ENCODE results near the gene TYMP. TPM values are rescaled to one million over a fixed set of nuclear protein-coding genes. Genes with fewer than 3 reads are reported as not detected.
"Not testable (repeated sequence)": the region's sequence is repeated elsewhere in the genome, so short reads cannot be mapped to it uniquely, and the experiment has no call there.

Gene TYMP
- total and polyA plus RNA-seq, 4 donors: 6.3 to 22.1 (median 14.6) TPM

DNA sequence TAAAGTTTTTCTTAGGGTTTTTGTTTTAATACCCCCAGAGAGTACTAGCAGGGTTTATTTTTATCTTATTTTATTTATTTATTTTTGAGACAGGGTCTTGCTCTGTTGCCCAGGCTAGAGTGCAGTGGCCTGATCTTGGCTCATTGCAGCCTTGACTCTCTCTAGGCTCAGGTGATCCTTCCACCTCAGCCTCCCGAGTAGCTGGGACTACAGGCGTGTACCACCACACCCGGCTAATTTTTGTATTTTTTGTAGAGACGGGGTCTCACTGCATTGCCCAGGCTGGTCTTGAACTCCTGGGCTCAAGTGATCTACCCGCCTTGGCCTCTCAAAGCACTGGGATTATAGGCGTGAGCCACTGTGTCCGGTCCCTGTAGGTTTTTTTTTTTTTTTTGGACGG, 9.6 kb downstream of the TYMP start:
- not testable (repeated sequence) for H3K4me3 ChIP-seq (ENCODE audit: low read depth, low read length); DNase-seq (ENCODE audit: low read depth in 4 of 6, low spot score in 6 of 6); H3K9me3 ChIP-seq (ENCODE audit: control insufficient read depth, insufficient read depth, low read length); H3K27ac ChIP-seq (ENCODE audit: low read depth, low read length); H3K27me3 ChIP-seq (ENCODE audit: control insufficient read depth, insufficient read depth, low read length)
- 100% methylated on average over 7 of the region's 8 CpGs for WGBS (ENCODE audit: insufficient coverage)
- H3K36me3 ChIP-seq (ENCODE audit: control insufficient read depth, insufficient read depth, low read length): peaks cover 94% of the 10 kb centered on the region
- H3K4me1 ChIP-seq (ENCODE audit: control insufficient read depth, insufficient read depth, low read length): peaks cover 17% of the 10 kb centered on the region

DNA sequence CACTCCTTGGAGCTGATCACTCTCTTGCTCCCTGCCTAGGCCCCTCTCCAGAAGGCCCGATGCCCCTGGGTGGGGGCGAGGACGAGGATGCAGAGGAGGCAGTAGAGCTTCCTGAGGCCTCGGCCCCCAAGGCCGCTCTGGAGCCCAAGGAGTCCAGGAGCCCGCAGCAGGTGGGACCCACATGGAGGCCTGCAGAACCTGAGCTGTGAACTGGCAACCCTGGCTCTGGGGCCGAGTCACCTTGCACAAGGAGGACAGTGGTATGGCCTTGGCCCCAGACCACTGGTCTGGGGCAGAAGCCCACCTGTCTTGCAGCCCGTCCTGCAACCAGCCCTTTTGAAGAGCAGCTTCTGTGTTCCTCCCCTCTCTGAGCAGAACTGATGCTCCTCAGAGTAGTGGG, 10.7 kb downstream of the TYMP start:
- H3K4me3 ChIP-seq (ENCODE audit: low read depth, low read length): no peak overlapping the region
- WGBS (ENCODE audit: insufficient coverage): 93% methylated on average over 8 of the region's 8 CpGs

DNA sequence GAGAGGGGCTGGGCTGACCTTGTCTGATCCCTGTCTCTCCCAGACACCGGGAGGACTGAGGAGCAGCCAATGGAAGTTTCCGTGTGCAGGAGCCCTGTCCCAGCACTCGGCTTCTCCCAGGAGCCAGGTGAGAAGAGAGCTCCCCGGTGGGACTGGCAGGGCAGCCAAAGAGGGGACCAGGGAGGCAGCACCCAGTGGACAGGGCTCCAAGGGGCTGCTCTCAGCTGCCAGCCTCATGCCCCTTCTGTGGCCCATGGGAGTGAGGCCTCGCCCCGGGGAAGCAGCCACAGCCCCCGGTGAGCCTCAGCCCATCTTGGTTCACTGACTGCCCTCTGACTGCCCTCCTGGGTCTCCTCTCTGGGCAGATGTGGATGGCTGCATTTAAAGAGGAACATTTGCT, 11.2 kb downstream of the TYMP start:
- DNase-seq (ENCODE audit: low read depth in 4 of 6, low spot score in 6 of 6): no peak
- Histone ChIP-seq H3K36me3 (ENCODE audit: control insufficient read depth, insufficient read depth, low read length) (peaks cover 88% of the 10 kb centered on the region), H3K27me3 (ENCODE audit: control insufficient read depth, insufficient read depth, low read length) (no peaks in the 10 kb centered on the region), H3K4me3 (ENCODE audit: low read depth, low read length) (no peak overlapping the region), H3K9me3 (ENCODE audit: control insufficient read depth, insufficient read depth, low read length) (no peaks in the 10 kb centered on the region), H3K4me1 (ENCODE audit: control insufficient read depth, insufficient read depth, low read length) (peaks cover 1% of the 10 kb centered on the region), H3K27ac (ENCODE audit: low read depth, low read length) (no peak overlapping the region)
- 95% methylated on average over 7 of the region's 7 CpGs for WGBS (ENCODE audit: insufficient coverage)

More for the DNA sequence above, 10.7 kb downstream of the TYMP start:
- Histone ChIP-seq H3K4me1 (ENCODE audit: control insufficient read depth, insufficient read depth, low read length) (peaks cover 7% of the 10 kb centered on the region), H3K27ac (ENCODE audit: low read depth, low read length) (no peak overlapping the region), H3K9me3 (ENCODE audit: control insufficient read depth, insufficient read depth, low read length) (no peaks in the 10 kb centered on the region), H3K36me3 (ENCODE audit: control insufficient read depth, insufficient read depth, low read length) (peaks cover 93% of the 10 kb centered on the region), H3K27me3 (ENCODE audit: control insufficient read depth, insufficient read depth, low read length) (no peaks in the 10 kb centered on the region)
- DNase-seq (ENCODE audit: low read depth in 4 of 6, low spot score in 6 of 6): no peak

DNA sequence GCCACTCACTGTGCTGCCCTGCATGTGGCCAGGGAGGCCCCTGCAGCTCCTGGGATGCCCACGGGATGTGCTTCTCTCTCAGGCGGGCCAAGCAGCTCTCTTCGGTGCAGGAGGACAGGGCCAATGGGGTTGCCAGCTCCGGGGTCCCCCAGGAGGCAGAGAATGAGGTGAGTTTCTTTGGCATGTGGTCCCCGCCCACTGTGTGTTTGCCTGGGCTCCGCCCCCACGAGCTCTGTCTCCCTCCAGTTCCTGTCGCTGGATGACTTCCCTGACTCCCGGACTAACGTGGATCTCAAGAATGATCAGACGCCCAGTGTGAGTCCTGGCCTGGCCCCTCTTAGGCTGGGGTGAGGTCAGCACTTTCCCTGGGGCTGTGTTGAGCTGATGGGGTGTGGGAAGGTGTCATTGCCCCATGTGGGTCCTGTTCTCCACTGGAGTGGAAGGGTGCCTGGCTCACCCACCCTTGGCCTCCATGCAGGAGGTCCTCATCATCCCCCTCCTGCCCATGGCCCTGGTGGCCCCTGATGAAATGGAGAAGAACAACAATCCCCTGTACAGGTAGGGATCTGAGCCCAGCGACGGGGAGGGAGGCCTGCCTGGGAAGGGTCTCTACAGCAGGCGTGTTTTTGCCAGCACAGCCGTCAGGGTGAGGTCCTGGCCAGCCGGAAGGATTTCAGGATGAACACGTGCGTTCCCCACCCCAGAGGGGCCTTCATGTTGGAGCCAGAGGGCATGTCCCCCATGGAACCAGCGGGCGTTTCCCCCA, 12.1 kb downstream of the TYMP start:
- 88% methylated on average over 20 of the region's 20 CpGs for WGBS (ENCODE audit: insufficient coverage)
- Histone ChIP-seq H3K36me3 (ENCODE audit: control insufficient read depth, insufficient read depth, low read length) (peaks cover 83% of the 10 kb centered on the region), H3K4me1 (ENCODE audit: control insufficient read depth, insufficient read depth, low read length) (no peaks in the 10 kb centered on the region), H3K4me3 (ENCODE audit: low read depth, low read length) (no peak overlapping the region), H3K27ac (ENCODE audit: low read depth, low read length) (no peak overlapping the region), H3K27me3 (ENCODE audit: control insufficient read depth, insufficient read depth, low read length) (no peaks in the 10 kb centered on the region), H3K9me3 (ENCODE audit: control insufficient read depth, insufficient read depth, low read length) (no peaks in the 10 kb centered on the region)
- no peak for DNase-seq (ENCODE audit: low read depth in 4 of 6, low spot score in 6 of 6)

DNA sequence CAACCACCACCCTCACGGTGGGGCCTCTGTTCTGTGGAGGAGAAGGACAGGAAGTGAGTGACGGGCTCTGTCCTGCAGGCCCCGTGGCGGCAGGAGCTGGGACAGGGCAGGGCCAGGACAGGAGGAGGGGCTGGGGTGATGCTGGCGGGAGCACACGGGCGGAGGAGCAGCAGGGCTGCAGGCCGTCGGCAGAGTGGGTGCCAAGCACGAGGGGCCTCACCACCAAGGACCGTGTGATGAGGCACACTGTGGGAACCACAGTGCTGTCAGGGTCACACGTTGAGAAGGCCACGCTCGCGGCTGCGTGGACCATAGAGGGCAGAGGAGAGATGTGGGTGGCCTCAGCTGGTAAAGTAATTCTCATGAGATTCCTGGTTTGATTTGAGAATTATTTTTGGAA, 12.9 kb downstream of the TYMP start:
- no peak overlapping the region for H3K27ac ChIP-seq (ENCODE audit: low read depth, low read length)
- H3K4me3 ChIP-seq (ENCODE audit: low read depth, low read length): no peak overlapping the region
- 90% methylated on average over 16 of the region's 16 CpGs for WGBS (ENCODE audit: insufficient coverage)
- H3K27me3 ChIP-seq (ENCODE audit: control insufficient read depth, insufficient read depth, low read length): no peaks in the 10 kb centered on the region
- no peaks in the 10 kb centered on the region for H3K9me3 ChIP-seq (ENCODE audit: control insufficient read depth, insufficient read depth, low read length)
- no peak for DNase-seq (ENCODE audit: low read depth in 4 of 6, low spot score in 6 of 6)
- H3K36me3 ChIP-seq (ENCODE audit: control insufficient read depth, insufficient read depth, low read length): peaks cover 82% of the 10 kb centered on the region
- no peaks in the 10 kb centered on the region for H3K4me1 ChIP-seq (ENCODE audit: control insufficient read depth, insufficient read depth, low read length)

DNA sequence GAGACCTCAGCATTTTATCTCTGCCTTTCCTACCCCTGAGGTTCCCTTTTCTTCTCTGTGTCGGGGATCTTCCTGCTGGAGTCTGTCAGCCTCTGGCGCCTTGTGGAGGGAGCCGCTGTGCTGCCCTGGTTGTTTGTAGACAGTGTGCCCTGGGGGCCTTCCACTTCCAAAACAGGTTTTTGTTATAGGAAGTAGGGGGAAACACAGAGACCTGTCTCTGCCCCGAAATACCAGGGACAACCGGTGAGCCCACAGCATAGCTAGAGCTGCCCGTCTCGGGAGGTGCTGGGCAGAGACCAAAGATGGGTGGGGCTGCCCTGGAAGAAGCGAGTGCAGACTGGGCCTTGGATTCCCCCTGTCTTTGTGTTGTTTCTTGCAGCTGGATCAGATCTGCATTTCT, 13.7 kb downstream of the TYMP start:
- Histone ChIP-seq H3K4me1 (ENCODE audit: control insufficient read depth, insufficient read depth, low read length) (no peaks in the 10 kb centered on the region), H3K27ac (ENCODE audit: low read depth, low read length) (no peak overlapping the region), H3K4me3 (ENCODE audit: low read depth, low read length) (no peak overlapping the region), H3K27me3 (ENCODE audit: control insufficient read depth, insufficient read depth, low read length) (no peaks in the 10 kb centered on the region), H3K9me3 (ENCODE audit: control insufficient read depth, insufficient read depth, low read length) (no peaks in the 10 kb centered on the region), H3K36me3 (ENCODE audit: control insufficient read depth, insufficient read depth, low read length) (peaks cover 78% of the 10 kb centered on the region)
- DNase-seq (ENCODE audit: low read depth in 4 of 6, low spot score in 6 of 6): no peak
- WGBS (ENCODE audit: insufficient coverage): 87% methylated on average over 5 of the region's 8 CpGs

DNA sequence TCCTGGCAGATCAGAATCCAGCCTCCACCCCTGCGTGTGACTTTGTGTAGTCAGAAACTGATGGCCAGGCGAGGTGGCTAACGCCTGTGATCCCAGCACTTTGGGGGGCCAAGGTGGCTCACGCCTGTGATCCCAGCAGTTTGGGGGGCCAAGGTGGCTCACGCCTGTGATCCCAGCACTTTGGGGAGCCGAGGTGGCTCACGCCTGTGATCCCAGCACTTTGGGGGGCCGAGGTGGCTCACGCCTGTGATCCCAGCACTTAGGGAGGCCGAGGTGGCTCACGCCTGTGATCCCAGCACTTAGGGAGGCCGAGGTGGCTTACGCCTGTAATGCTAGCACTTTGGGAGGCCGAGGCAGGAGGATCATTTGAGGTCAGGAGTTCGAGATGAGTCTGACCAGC, 16.6 kb downstream of the TYMP start:
- H3K4me1 ChIP-seq (ENCODE audit: control insufficient read depth, insufficient read depth, low read length): no peaks in the 10 kb centered on the region
- WGBS (ENCODE audit: insufficient coverage): 98% methylated on average over 15 of the region's 15 CpGs
- no peak overlapping the region for H3K27ac ChIP-seq (ENCODE audit: low read depth, low read length)
- H3K36me3 ChIP-seq (ENCODE audit: control insufficient read depth, insufficient read depth, low read length): peaks cover 55% of the 10 kb centered on the region
- H3K9me3 ChIP-seq (ENCODE audit: control insufficient read depth, insufficient read depth, low read length): no peaks in the 10 kb centered on the region
- H3K4me3 ChIP-seq (ENCODE audit: low read depth, low read length): no peak overlapping the region
- H3K27me3 ChIP-seq (ENCODE audit: control insufficient read depth, insufficient read depth, low read length): no peaks in the 10 kb centered on the region
- no peak for DNase-seq (ENCODE audit: low read depth in 4 of 6, low spot score in 6 of 6)

DNA sequence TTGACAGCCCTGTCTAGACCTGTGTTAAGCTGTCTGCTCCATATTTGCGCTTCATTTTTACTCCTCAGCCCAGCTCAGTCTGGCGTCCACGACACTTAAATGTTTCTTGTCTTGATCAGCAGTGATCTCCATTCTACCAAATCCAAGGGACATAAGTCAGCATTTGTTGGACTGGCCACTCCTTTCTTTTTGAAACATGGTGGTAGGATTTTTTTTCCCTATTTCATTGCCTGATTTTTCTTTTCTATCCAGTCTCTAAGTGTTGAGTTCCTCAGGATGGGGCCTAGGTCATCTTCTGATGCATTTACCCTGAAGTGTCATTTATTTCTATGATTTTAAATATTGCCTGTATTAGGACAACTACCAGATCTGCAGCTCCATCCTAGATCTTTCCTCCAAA, 20.9 kb downstream of the TYMP start:
- WGBS (ENCODE audit: insufficient coverage): 10% methylated on average over 3 of the region's 3 CpGs
- peaks cover 50% of the 10 kb centered on the region for H3K36me3 ChIP-seq (ENCODE audit: control insufficient read depth, insufficient read depth, low read length)
- H3K4me1 ChIP-seq (ENCODE audit: control insufficient read depth, insufficient read depth, low read length): peaks cover 16% of the 10 kb centered on the region
- no peaks in the 10 kb centered on the region for H3K9me3 ChIP-seq (ENCODE audit: control insufficient read depth, insufficient read depth, low read length)
- H3K4me3 ChIP-seq (ENCODE audit: low read depth, low read length): peak overlapping the region; percentile 73
- peak overlapping the region; percentile 87 for H3K27ac ChIP-seq (ENCODE audit: low read depth, low read length)
- no peaks in the 10 kb centered on the region for H3K27me3 ChIP-seq (ENCODE audit: control insufficient read depth, insufficient read depth, low read length)
- DNase-seq (ENCODE audit: low read depth in 4 of 6, low spot score in 6 of 6): no peak

DNA sequence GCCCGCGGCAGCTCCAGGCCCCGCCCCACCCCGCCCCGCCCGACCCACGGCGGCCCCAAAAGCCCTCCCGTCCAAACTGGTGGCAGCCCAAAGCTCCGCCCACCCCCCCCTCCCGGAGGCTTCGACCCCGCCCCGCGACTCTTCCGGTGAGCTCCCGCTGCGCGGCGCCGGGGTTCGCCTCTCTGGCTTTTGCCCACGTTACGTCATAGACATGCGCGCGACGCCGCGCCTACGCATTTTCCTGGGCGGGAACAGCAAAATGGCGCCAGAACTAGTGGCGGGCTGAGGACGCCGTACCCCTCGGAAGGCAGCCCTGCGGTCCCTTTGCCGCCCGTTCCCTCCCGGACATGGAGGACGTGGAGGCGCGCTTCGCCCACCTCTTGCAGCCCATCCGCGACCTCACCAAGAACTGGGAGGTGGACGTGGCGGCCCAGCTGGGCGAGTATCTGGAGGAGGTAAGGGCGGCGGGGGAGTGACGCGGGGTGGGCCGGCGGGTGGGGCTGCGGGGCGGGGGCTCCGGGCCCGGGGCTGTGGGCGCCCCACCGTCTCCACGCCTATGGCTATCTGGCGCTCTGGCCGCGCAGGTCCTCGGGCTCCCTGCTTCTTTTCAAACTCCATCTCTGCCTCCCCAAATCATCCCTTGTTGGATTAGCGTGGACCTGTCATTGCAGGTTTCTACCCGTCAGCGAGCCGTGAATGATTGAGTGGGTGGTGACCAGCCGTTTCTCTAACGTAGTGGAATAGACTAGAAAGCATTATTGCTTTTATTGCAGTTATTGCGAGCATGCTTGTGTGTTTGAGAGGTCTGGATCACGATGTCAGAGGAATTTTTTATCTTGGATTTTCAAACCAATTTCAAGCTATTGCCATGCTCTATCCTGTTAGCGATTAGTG, 21.6 kb downstream of the TYMP start, which contains the start of gene NCAPH2:
Gene NCAPH2 (plus strand): TSS at position 234 of the 894 bp plus-strand sequence. CDS start 114 bp downstream, at position 348.
- under 1% methylated on average over 61 of the region's 76 CpGs for WGBS (ENCODE audit: insufficient coverage)
- Histone ChIP-seq H3K27me3 (ENCODE audit: control insufficient read depth, insufficient read depth, low read length) (no peaks in the 10 kb centered on the region), H3K4me1 (ENCODE audit: control insufficient read depth, insufficient read depth, low read length) (peaks cover 16% of the 10 kb centered on the region), H3K9me3 (ENCODE audit: control insufficient read depth, insufficient read depth, low read length) (no peaks in the 10 kb centered on the region), H3K27ac (ENCODE audit: low read depth, low read length) (peak within 1 kb of the TSS; percentile 87), H3K36me3 (ENCODE audit: control insufficient read depth, insufficient read depth, low read length) (peaks cover 55% of the 10 kb centered on the region), H3K4me3 (ENCODE audit: low read depth, low read length) (peak within 1 kb of the TSS; percentile 92)
- peak; percentile 90 to 99 (median 97) for DNase-seq (ENCODE audit: low read depth in 4 of 6, low spot score in 6 of 6)

All from spinal cord (tissue), 10 donors.